Activated B cell treated with CpG ODN at 0.5 μM for 24 hours (primary cell): Measurements from ENCODE around the gene JARID2. TPM values are rescaled to one million over a fixed set of nuclear protein-coding genes. Genes with fewer than 3 reads are reported as not detected.

Source experiments
- ATAC-seq: fragments of 200-7000 bp; cut with Tn5 transposase; one replicate; pipeline ENCODE4 v1.10.0; 2021; ENCODE audit warnings: low read depth, mild to moderate bottlenecking, moderate library complexity
- CTCF ChIA-PET: fragments of 350-600 bp; sonication (Branson Sonifier 250); formaldehyde crosslinking; loops from one replicate; lab custom pipeline; 2021; ENCODE audit warnings: antibody characterized with exemption; lab: Charles Lee
- POLR2A ChIA-PET: fragments of 350-600 bp; sonication (Branson Sonifier 250); formaldehyde crosslinking; loops from one replicate; lab custom pipeline; 2021; ENCODE audit warnings: antibody characterized with exemption; lab: Charles Lee
- DNase-seq: peaks from one replicate; pipeline ENCODE4 v3.0.0; 2022
- H3K27ac Mint-ChIP-seq: one replicate; pipeline ENCODE4 v1.8.0; 2020; ENCODE audit warnings: mixed read lengths
- H3K27me3 Mint-ChIP-seq: one replicate; pipeline ENCODE4 v1.8.0; 2021; ENCODE audit warnings: mixed read lengths
- H3K36me3 Mint-ChIP-seq: one replicate; pipeline ENCODE4 v1.8.0; 2021; ENCODE audit warnings: low read depth, mixed read lengths
- H3K4me1 Mint-ChIP-seq: one replicate; pipeline ENCODE4 v1.8.0; 2021; ENCODE audit warnings: mixed read lengths
- H3K4me3 Mint-ChIP-seq: one replicate; pipeline ENCODE4 v1.8.0; 2020; ENCODE audit warnings: mild to moderate bottlenecking, mixed read lengths
- H3K9me3 Mint-ChIP-seq: one replicate; pipeline ENCODE4 v1.8.0; 2020; ENCODE audit warnings: mixed read lengths
- intact Hi-C: fragments of 100-400 bp; cut with micrococcal nuclease; formaldehyde crosslinking; loops from one replicate; pipeline ENCODE4 v1.15.1; 2024
- total RNA-seq: library from RNA; stranded (reverse); gene quantifications from 2 replicates; pipeline ENCODE4 v1.2.3, GENCODE V29; 2022
- TF ChIP-seq, protein P1 (sequence below): fragments of 200-600 bp; IDR thresholded peaks from one replicate; pipeline ENCODE4 v1.8.0; 2022; ENCODE audit warnings: antibody characterized with exemption, mild to moderate bottlenecking

The JARID2 gene
- total RNA-seq, 1 donor from 2014 or later: 28.5 TPM

DNA sequence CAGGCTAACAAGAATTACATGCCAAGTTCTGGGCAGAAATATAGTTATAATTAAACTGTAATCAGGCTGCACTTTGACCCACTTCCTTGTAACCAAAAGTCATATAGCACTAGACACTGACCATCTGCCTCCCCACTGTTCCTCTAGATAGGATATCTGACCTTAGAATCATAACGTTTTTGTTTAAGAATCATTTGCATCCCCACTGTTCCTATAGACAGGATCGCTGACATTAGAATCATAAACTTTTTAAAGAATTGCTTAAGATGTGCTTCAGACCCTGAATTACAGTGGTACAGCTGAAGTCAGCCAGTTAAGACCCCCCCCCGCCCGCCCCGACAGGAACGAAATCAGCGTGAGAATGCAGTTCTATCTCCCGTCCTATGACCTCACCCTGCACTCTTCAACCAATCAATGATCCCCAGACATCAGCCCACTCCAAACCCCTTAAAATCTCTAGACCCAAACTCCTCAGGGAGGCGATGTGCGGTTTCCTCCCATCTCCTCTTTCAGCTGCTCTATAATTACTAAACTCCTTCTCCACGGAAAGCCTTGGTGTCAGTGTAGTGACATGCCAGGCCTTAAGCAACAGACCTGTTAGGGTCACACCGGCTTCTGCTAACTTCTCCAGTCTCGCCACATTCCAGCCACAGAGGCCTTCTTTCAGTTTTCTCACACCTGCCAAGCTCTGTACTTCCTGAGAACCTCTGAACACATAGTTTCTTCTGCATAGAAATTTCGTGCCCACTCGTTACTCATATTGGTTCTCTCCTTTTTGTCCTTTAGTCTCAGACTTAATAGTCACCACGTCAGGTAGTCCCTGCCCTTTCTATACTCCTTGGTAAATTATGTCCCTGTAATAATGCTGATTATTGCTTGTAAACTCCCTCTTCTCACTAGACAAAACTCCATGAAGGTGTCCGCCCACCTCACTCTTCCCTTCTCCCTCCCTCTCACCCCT is 323.4 kb downstream of the JARID2 start:
- H3K27me3 Mint-ChIP-seq: no peaks in the 10 kb centered on the region
- ChIA-PET POLR2A (interaction anchor here (0.6 kb wide), 1 partner anchor 289 kb away, joined by 12 read pairs; no protein-coding TSS in a partner anchor), CTCF (no interaction called here)
- peaks cover 20% of the 10 kb centered on the region for H3K4me1 Mint-ChIP-seq
- DNase-seq: no peak
- intact Hi-C loops: no loop called here
- H3K9me3 Mint-ChIP-seq: no peaks in the 10 kb centered on the region
- H3K27ac Mint-ChIP-seq: no peak overlapping the region
- H3K4me3 Mint-ChIP-seq: no peak overlapping the region
- TF ChIP-seq, protein P1, sequence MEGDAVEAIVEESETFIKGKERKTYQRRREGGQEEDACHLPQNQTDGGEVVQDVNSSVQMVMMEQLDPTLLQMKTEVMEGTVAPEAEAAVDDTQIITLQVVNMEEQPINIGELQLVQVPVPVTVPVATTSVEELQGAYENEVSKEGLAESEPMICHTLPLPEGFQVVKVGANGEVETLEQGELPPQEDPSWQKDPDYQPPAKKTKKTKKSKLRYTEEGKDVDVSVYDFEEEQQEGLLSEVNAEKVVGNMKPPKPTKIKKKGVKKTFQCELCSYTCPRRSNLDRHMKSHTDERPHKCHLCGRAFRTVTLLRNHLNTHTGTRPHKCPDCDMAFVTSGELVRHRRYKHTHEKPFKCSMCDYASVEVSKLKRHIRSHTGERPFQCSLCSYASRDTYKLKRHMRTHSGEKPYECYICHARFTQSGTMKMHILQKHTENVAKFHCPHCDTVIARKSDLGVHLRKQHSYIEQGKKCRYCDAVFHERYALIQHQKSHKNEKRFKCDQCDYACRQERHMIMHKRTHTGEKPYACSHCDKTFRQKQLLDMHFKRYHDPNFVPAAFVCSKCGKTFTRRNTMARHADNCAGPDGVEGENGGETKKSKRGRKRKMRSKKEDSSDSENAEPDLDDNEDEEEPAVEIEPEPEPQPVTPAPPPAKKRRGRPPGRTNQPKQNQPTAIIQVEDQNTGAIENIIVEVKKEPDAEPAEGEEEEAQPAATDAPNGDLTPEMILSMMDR: no peak
- peaks cover 40% of the 10 kb centered on the region for H3K36me3 Mint-ChIP-seq
- no peak for ATAC-seq

DNA sequence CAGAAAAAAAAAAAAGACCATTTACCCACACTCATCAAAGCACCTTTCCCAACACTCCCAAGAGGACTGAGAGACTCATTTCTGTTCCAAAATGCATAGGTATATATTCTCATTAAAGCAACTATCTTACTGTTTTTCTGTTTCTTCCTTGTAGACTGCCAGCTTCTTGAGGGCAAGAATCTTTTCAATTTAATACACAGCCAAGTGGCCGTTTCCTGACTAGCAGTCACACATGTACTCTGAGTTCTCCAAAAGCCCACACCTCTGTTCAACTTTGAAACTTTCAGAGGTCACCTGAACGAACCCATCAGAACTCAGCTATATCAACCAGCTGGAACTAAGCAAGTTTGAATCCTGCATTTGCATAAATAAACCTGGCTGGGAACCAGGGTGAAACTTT is 324.3 kb downstream of the JARID2 start:
- Mint-ChIP-seq H3K27ac (no peak overlapping the region), H3K9me3 (no peaks in the 10 kb centered on the region), H3K4me1 (peaks cover 21% of the 10 kb centered on the region), H3K4me3 (no peak overlapping the region), H3K36me3 (peaks cover 43% of the 10 kb centered on the region), H3K27me3 (no peaks in the 10 kb centered on the region)
- intact Hi-C loops: no loop called here
- POLR2A ChIA-PET: interaction anchor here (0.5 kb wide), 1 partner anchor 208 kb away, joined by 8 read pairs; no protein-coding TSS in a partner anchor
- CTCF ChIA-PET: interaction anchor here (0.6 kb wide), 1 partner anchor 1465 kb away, joined by 4 read pairs; no protein-coding TSS in a partner anchor
- ATAC-seq (no peak), DNase-seq (no peak)
- TF ChIP-seq, protein P1: no peak
